HG03139 (cell line): ENCODE results near the gene SRPK3.
"Not testable (repeated sequence)": the region's sequence is repeated elsewhere in the genome, so short reads cannot be mapped to it uniquely, and the experiment has no call there.

Experiments
- ATAC-seq: cut with Tn5 transposase; IDR thresholded peaks from one replicate; pipeline ENCODE4 v1.9.1; 2021; ENCODE audit not compliant: unreplicated experiment

The SRPK3 gene

DNA sequence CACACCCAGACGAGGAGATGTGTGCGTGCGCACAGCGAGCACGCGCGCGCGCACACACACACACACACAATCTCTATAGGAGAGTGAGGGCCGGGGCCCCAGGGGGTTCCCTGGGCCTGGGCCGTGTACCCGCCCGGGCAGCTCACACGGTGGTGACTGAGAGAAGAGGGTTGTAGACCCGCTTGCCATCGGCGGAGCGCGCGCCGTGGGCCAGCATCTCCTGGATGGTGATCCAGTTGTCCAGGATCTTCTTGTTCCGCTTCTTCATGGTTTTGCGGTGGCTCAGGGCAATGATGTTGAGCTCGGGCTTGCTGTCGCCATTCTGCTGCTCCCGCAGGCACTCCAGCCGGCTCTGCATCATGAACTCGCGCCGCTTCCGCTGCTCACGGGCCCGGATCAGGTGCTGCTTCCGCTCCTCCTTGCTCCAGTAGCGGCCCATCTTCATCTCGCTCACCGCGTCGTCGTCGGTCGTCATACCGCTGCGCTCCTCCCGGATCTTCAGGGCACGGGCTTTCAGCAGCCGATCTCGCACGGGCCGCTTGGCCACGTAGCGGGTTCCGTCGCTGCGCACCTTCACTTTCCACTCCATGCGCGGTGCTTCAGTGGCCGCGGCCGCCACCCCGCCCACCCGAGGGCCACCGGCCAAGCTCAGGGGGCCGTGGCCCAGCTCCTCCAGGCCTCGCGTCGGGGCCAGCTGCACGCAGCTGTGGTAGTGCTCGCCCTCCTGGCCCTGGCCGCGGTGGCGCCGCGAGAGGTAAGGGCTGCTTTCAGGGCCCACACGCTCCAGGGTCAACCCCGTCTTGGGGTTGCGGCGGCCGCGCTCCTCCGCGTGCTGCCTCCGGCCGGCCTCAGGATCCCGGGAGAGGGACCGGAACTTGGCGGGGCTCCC is 22.6 kb downstream of the SRPK3 start:
- no peak for ATAC-seq

GRCh38 chrX:153804100-153804595 is 23.3 kb downstream of the SRPK3 start:
- no peak for ATAC-seq

DNA sequence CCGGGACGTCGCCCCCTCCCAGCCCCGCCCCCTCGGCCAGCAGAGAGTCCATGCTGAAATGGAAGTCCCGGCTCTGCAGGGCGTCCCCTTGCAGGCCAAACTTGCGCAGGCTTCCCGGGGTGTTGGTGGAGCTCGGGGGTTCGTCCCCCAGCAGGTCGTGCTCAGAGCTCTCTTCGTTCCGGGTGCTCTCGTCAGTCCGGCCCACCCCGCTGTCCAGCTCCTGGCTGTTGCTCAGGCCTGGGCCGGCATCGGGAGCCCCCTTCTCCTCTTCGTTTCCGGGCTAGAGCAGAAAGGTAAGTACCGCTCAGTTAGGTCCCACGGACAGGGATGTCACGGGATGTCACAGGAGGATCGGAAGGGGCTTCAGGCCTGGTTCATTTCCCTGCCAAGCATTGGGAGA is 23.8 kb downstream of the SRPK3 start:
- no peak for ATAC-seq

DNA sequence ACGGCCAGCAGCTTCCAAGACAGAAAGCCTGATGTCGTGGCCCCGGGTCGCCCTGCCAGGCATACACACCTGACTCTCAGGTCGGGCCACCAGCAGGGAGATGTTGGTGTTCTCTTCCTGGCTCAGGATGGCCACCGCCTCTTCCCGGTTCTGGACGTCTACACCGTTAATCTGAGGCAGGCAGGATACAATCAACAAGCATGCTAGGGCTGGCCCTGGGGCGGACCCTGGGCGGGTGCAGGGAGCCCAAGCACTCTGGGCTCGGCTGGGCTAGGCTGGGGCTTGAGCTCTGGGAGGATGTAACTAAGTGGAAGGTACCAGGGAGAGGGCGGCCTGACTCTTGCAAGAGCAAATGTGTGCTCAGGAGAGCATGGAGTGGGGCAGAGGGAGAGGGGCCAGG is 24.6 kb downstream of the SRPK3 start:
- no peak for ATAC-seq

GRCh38 chrX:153806999-153807575 is 26.2 kb downstream of the SRPK3 start:
- ATAC-seq = no peak

DNA sequence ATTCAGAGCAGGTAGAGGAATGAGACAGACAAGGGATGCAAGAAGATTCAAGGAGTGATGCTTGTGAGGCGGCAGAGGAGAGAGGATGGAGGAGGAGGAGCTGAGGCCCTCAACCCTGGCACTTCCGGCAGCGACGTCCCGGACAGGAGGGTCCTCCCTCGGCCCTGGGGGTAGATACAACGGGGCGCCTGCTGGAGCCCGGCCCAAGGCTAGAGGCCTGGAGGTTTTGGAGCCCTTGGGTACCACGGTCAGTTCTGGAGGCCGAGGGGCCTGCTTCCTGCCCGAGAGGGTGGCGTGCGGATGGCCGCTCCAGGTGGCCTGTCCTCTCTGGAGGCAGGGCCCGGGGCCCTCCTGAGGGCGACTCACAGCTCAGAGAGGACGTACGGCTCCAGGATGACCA is 27.1 kb downstream of the SRPK3 start:
- ATAC-seq = no peak

- ATAC-seq = no peak
Observed at GRCh38 chrX:153812220-153812619, 31.4 kb downstream of the SRPK3 start.

DNA sequence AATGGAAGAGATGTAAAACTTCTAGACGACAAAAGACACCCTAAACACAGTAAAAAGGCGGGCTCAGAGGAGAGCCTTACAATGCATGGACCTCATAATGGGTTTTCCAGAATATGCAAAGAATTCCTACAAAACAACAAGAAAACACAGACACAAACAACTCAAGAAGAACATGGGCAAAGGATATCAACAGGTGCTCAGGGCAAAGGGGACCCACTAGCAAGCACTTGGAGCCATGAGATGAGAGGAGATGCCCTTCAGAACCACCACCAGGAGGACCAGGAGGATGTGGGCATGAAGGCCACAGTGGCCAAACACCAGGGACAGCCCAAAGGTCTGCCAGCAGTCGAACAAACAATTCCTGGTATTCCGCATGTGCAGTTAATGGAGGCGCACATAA is 32.3 kb downstream of the SRPK3 start:
- ATAC-seq = no peak

GRCh38 chrX:153814591-153815315 is 33.9 kb downstream of the SRPK3 start:
- no peak for ATAC-seq

GRCh38 chrX:153816831-153817690 is 36.2 kb downstream of the SRPK3 start:
- no peak for ATAC-seq

DNA sequence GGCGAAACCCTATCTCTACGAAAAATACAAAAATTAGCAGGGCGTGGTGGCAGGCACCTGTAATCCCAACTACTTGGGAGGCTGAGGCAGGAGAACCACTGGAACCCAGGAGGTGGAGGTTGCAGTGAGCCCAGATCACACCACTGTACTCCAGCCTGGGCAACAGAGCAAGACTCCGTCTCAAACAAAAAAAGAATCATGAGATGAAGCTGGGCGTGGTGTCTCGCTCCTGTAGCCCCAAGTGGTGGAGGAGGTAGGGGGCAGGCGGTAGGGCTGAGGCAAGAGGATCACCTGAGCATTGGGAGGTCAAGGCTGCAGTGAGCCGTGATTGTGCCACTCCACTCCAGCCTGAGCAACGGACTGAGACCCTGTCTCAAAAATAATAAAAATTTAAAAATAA is 37.2 kb downstream of the SRPK3 start:
- ATAC-seq = not testable (repeated sequence)

DNA sequence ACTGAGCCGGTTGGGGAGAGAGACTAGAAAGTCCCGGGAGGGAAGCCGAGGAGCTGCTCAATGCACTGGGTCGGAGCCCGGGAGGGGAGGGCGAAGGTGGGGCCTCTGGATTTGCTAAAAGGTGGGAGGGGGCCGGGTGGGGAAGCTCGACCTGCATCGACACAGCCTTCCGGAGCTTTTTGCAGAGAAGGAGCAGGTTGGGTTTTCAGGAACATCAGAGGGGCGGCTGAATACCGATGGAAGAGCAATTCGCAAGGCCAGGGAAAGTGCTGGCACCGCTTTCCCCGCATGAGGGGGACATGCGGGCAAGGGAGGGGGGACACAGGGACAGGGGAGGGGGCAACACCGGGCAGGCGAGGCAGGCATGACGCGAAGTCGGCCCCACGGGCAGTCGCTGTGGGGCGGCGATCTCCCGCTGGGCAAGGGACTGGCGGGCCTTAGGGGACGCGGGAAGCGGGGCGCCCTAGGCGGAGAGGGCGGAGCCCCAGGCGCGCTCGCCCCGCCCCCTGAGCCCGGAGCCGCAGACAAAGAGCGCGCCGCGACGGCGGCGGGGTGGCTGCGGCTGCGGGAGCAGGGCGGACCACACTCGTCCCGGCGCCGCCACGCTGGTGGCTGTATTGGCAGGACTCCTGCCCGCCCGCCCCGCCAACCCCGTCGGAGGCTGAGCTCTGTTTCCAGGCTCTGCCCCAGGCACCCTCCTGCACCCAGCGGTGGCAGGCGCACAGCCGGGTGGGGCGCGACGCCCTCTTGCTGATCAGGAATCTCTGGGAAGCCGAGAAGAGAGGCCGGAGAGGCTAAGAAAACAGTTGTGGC is 37.9 kb downstream of the SRPK3 start:
- ATAC-seq = no peak

GRCh38 chrX:153819384-153820040 is 38.7 kb downstream of the SRPK3 start:
- no peak for ATAC-seq

DNA sequence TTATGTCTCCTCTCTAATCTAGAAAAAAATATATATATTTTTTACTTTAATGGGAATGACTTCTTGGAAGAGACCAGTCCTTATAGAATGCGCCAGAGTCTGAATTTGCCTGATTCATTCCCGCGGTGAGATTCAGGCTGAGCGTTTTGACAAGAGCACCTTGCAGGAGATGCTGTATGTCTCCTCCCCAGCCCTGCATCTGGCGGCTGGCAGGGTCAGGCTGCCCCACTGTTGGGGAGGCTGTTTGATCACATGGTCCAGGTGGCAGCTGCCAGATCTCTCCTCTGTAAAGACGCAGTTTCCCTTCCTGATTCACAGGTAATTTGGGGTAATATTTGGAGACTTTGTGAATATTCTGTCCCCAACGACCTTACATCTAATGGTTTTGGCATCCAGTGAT is 39.8 kb downstream of the SRPK3 start:
- ATAC-seq = no peak

GRCh38 chrX:153821066-153821465 is 40.2 kb downstream of the SRPK3 start:
- no peak for ATAC-seq

- no peak for ATAC-seq
Observed at GRCh38 chrX:153824348-153824747, 43.5 kb downstream of the SRPK3 start.

DNA sequence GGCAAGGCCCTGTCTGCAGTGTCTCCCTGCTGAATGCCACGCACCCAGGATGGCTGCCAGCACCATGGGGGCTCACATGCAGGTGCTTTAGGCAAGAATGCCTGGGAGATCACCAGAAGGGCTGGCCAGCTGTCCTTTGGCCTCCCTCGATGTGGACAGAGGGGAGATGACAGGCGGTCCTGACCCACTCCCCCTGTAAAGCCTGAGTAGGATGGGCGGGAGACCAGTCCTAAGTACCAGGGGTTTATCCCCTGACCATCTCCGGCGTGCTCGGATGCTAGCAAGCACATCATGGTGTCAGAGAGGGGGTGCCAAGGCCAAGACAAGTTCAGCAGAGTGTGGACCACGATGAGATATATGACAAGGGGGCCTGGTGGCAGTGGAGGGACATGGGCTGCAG is 44.2 kb downstream of the SRPK3 start:
- no peak for ATAC-seq

GRCh38 chrX:153827016-153827415 is 46.2 kb downstream of the SRPK3 start:
- no peak for ATAC-seq

GRCh38 chrX:153827903-153828302 is 47.1 kb downstream of the SRPK3 start:
- no peak for ATAC-seq
